NT2/D1 (cell line): Measurements from ENCODE around the gene SMIM43.

ENCODE experiments used
- SUZ12 ChIP-seq: IDR thresholded peaks from 2 replicates; pipeline ENCODE4 v1.6.1; 2011; ENCODE audit not compliant: insufficient read length, insufficient read depth; ENCODE audit errors: extremely low read depth
- YY1 ChIP-seq: IDR thresholded peaks from 2 replicates; pipeline ENCODE4 v1.6.1; 2011; ENCODE audit not compliant: insufficient read length, insufficient read depth
- ZNF274 ChIP-seq: IDR thresholded peaks from 2 replicates; pipeline ENCODE4 v1.6.1; 2011; ENCODE audit warnings: mild to moderate bottlenecking, low read depth, low read length

GRCh38 chr4:121767166-121767565 is 2.2 kb upstream of the SMIM43 start:
- no peak for TF ChIP-seq YY1
- no peak for TF ChIP-seq ZNF274
- no peak for TF ChIP-seq SUZ12
